ENCODE measurements around the gene FAM53B. TPM values are rescaled to one million over a fixed set of nuclear protein-coding genes. Genes with fewer than 3 reads are reported as not detected.

The FAM53B gene
- total RNA-seq, 4 donors from 2014 or later: 72.7 to 92.1 (median 80.5) TPM

DNA sequence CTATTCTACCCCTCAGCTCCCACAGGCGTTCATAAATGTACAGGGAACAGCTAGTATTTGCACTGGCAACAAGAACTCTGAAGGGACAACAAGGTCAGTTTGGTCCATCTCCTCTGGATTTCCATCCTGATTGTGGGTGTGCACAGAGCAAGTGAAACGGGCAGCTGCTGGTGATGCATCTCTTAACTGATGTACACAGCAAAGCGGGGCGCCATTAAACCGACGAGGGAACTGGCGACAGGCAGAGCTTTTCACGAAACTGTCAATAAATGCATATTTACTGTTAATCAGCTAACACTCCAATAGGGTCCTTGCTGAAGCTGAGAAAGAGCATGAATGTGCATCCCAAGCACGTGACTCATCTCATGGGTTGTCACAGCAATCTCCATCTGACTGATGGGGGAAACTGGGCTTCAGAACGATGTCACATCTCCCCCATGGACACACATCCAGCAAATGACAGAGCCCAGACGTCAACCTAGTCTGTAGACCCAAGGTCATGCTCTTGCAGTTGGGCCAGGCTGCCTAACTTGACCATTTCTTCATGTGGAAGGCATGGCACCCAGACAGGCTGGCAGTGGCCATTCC is 54.2 kb downstream of the FAM53B start:
- peaks cover 0 to 35% (median 9%) of the 10 kb centered on the region in 4 donors for H3K4me1 ChIP-seq
- peaks cover 0 to 35% (median 0%) of the 10 kb centered on the region in 3 donors for H3K36me3 ChIP-seq
- TF ChIP-seq, protein P1, sequence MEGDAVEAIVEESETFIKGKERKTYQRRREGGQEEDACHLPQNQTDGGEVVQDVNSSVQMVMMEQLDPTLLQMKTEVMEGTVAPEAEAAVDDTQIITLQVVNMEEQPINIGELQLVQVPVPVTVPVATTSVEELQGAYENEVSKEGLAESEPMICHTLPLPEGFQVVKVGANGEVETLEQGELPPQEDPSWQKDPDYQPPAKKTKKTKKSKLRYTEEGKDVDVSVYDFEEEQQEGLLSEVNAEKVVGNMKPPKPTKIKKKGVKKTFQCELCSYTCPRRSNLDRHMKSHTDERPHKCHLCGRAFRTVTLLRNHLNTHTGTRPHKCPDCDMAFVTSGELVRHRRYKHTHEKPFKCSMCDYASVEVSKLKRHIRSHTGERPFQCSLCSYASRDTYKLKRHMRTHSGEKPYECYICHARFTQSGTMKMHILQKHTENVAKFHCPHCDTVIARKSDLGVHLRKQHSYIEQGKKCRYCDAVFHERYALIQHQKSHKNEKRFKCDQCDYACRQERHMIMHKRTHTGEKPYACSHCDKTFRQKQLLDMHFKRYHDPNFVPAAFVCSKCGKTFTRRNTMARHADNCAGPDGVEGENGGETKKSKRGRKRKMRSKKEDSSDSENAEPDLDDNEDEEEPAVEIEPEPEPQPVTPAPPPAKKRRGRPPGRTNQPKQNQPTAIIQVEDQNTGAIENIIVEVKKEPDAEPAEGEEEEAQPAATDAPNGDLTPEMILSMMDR (IDR thresholded peaks at IDR 0.05): no peak
- TF ChIP-seq POLR2A (IDR thresholded peaks at IDR 0.05): no peak
- H3K27ac ChIP-seq: peak overlapping the region in 2 of 4 donors; percentile 3 to 56
- H3K9me3 ChIP-seq: no peaks in the 10 kb centered on the region
- H3K27me3 ChIP-seq: no peaks in the 10 kb centered on the region
- no peak for DNase-seq
- H3K4me3 ChIP-seq: no peak overlapping the region

DNA sequence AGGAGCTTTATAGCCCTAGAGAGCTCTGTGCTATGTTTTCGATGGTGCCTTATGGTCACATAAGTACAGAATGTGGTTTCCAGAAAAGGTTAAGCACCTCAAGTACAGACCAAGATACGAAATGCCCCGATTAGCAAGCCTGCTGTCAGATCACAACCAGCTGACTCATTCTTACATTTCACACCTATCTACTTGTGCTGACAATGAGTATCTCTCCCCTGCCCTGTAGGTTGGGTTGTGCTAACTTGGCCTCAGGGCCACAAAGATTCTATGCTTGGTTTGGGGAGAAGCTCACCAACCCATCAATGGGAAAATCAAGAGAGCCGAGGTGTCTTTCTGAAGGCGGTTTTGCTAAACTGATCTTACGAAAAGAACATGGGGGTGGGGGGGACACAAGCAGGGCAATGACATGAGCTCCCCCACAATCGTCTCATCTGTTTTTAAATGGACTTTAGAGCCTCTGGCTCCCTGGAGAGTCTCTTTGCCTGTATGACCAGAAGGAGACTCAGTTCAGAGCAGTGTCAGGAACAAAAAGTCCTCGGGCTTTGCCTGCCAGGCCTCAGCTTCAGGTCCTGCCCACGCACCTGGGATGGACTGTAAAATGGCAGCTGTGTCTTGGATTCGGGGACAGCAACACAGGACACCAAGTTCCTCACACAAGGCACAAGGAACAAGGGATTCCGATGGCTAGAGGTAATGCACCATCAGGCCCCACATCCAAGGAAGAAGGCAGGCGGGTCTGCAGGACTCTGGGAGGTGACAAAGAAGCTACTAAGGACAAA is 55.1 kb downstream of the FAM53B start:
- H3K4me1 ChIP-seq: peaks cover 0 to 35% (median 8%) of the 10 kb centered on the region in 4 donors
- H3K4me3 ChIP-seq: no peak overlapping the region
- no peaks in the 10 kb centered on the region for H3K27me3 ChIP-seq
- DNase-seq: no peak
- peak overlapping the region in 3 of 4 donors; percentile 16 to 56 (median 50) for H3K27ac ChIP-seq
- H3K36me3 ChIP-seq: peaks cover 0 to 26% (median 0%) of the 10 kb centered on the region in 3 donors
- TF ChIP-seq, protein P1 (IDR thresholded peaks at IDR 0.05): no peak
- no peak for TF ChIP-seq POLR2A (IDR thresholded peaks at IDR 0.05)
- no peaks in the 10 kb centered on the region for H3K9me3 ChIP-seq

DNA sequence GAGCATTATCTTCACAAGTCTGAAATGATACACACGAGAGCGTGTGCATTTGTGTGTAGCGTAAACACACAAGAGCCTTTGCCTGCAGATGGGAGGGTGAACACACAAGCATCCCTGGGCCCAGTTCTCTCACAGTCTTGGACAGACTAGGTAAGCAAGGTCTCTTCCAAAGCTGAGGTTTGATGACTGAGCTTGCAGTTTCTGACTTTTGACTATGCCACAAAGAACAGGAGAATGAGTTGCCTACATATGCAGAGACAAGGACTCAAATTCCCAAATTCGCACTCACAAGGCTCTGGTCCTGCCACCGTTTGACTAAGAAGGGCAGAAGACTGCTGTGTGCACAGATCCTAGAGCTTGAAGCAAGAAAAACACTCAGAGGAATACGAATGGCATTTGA is 55.8 kb downstream of the FAM53B start:
- DNase-seq: no peak
- Histone ChIP-seq H3K4me3 (no peak overlapping the region), H3K27ac (peak overlapping the region; percentile 16 to 56 (median 39)), H3K9me3 (no peaks in the 10 kb centered on the region), H3K27me3 (no peaks in the 10 kb centered on the region), H3K36me3 (peaks cover 0 to 23% (median 0%) of the 10 kb centered on the region in 3 donors), H3K4me1 (peaks cover 0 to 42% (median 8%) of the 10 kb centered on the region in 4 donors)
- TF ChIP-seq POLR2A (IDR thresholded peaks at IDR 0.05): no peak
- TF ChIP-seq, protein P1 (IDR thresholded peaks at IDR 0.05): no peak

DNA sequence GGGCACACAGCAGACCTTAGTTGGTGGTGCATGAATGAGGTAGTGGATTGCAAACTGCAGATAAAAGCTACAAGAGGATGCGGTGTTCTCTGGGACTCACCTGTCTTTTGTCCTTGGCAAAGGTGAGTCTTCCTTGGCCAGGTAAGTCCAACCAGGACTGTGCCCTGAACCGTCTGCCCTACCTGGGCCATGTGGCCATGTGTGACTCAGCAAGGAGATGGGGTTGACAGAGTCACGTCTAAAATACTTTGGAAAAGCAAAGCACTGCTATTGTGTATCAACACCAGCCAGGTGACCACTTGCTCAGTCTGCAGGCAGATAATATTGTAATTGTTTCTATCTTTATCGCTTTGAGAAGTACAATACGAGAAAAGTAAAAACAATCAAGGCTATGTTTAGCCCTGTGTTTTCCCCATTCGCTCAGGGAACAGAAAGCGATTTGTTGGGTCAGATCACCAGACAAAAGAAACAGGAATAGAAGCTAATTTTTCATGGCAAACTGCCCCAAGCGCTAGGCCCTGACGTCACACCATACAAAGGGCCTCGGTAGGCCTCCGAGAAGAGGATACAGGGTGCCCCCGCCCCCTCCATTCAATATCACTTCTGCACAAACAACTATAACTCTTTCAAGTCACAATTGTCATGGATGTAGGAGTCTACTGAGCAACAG is 57.3 kb downstream of the FAM53B start:
- Histone ChIP-seq H3K27me3 (no peaks in the 10 kb centered on the region), H3K4me3 (no peak overlapping the region), H3K27ac (peak overlapping the region in 2 of 4 donors; percentile 39 to 58), H3K9me3 (no peaks in the 10 kb centered on the region), H3K4me1 (peaks cover 0 to 46% (median 8%) of the 10 kb centered on the region in 4 donors), H3K36me3 (peaks cover 0 to 23% (median 0%) of the 10 kb centered on the region in 3 donors)
- TF ChIP-seq, protein P1 (IDR thresholded peaks at IDR 0.05): no peak
- TF ChIP-seq POLR2A (IDR thresholded peaks at IDR 0.05): no peak
- DNase-seq: no peak

DNA sequence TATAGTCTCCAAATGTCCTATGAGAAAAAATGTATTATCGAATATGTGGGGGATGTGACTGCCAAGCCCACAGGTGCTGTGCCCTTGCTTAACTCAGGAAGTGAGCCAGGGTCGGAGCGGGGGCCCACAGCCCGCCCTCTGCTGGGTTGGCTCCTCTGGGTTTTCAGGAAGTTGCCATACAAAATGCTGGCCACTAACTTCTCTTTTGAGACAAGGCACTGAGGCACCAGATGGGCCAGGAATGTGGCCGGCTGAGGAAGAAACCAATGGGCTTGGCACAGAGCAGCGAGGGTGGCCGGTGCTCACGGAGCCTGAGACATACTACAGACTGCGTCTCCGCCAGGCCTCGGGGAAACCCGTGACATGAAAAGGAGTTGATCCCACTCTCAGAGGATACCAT is 58.9 kb downstream of the FAM53B start:
- Histone ChIP-seq H3K36me3 (peaks cover 0 to 26% (median 0%) of the 10 kb centered on the region in 3 donors), H3K27me3 (no peaks in the 10 kb centered on the region), H3K4me3 (no peak overlapping the region), H3K27ac (peak overlapping the region; percentile 6 to 49 (median 26)), H3K4me1 (peaks cover 0 to 60% (median 8%) of the 10 kb centered on the region in 4 donors), H3K9me3 (no peaks in the 10 kb centered on the region)
- TF ChIP-seq, protein P1 (IDR thresholded peaks at IDR 0.05): no peak
- TF ChIP-seq POLR2A (IDR thresholded peaks at IDR 0.05): no peak
- peak in 2 of 3 donors; percentile 54 to 68 for DNase-seq

All from Peyer's patch (tissue), 4 donors.